ENCODE results near the gene GIMAP7.

The GIMAP7 gene

DNA sequence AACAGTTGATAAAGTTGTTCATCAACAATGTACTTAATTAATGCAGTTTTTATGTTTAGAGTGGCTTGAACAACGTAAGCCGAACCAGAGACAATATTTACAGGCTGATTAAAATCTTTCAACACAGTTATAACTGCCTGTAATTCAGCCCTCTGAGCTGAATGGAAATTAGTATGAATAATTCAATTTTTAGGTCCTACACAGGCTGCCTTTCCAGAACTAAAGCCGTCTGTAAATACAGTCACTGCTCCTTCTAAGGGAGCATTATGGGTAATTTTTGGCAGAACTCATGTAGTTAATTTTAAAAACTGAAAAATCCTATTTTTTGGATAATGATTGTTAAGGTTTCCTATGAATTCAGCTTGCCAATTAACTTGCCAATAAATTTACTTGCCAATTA lies 49.9 kb downstream of the GIMAP7 start:
- TF ChIP-seq CTBP1 (IDR thresholded peaks at IDR 0.05; ENCODE audit: borderline replicate concordance) = no peak
- TF ChIP-seq SP1 (IDR thresholded peaks at IDR 0.05) = no peak
- TF ChIP-seq TARDBP (IDR thresholded peaks at IDR 0.05) = no peak
- TF ChIP-seq ARNT (IDR thresholded peaks at IDR 0.05) = no peak
- no peak for TF ChIP-seq L3MBTL2 (conservative IDR thresholded peaks at IDR 0.05)
- ChIA-PET CTCF (no interaction called here), POLR2A (no interaction called here)
- no peak for DNase-seq (ENCODE audit: extremely low spot score)

DNA sequence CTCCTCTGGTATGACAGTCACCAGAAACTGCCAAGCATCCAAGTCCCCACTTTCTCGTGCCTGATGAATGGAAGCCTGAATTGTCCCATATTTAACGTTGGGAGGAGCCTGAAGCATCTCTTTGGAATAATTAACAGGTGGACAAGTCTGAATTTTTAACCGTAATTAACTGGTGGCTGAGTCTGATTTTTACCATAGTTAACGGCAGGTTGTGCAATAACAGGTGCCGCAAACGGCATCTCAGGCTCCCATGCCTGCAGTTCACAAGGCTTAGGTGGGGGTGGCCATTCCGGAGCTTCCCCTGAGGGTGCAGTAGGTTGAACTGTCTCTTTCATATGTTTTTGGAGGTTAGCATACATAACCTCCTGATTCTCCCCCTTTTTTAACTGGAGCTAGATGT lies 50.6 kb downstream of the GIMAP7 start:
- CTCF ChIA-PET = no interaction called here
- no peak for TF ChIP-seq LEF1 (IDR thresholded peaks at IDR 0.05; ENCODE audit: borderline replicate concordance)
- no peak for TF ChIP-seq ELF4 (IDR thresholded peaks at IDR 0.05)
- TF ChIP-seq BHLHE40 (IDR thresholded peaks at IDR 0.05; ENCODE audit: borderline replicate concordance) = no peak
- no peak for DNase-seq (ENCODE audit: extremely low spot score)
- POLR2A ChIA-PET = no interaction called here

DNA sequence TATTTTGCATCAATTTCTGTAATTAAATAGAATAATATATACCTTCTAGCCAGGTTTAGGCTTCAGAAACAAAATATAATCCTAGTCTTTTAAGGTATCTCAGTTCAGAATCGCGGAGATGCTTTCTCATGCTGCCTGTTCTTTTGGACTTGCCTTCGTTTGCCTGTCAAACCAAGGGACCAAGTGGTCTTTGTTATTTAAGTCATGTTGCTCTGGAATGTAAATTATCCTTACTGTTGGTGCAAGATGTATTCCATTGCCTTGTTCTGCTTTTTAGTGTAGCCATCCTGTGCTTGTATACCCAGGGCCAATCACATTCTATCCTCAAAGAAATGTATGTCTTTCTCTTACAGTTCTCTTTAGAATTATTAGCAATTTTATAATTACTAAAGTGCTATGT lies 51.5 kb downstream of the GIMAP7 start:
- CTCF ChIA-PET = no interaction called here
- TF ChIP-seq NFRKB (IDR thresholded peaks at IDR 0.05) (no peak), SUZ12 (IDR thresholded peaks at IDR 0.05) (no peak), CTBP1 (IDR thresholded peaks at IDR 0.05; ENCODE audit: borderline replicate concordance) (no peak), L3MBTL2 (conservative IDR thresholded peaks at IDR 0.05) (no peak), SP1 (IDR thresholded peaks at IDR 0.05) (no peak), TARDBP (IDR thresholded peaks at IDR 0.05) (no peak), BHLHE40 (IDR thresholded peaks at IDR 0.05; ENCODE audit: borderline replicate concordance) (no peak), FOXA1 (IDR thresholded peaks at IDR 0.05) (no peak), ELF4 (IDR thresholded peaks at IDR 0.05) (no peak), ARNT (IDR thresholded peaks at IDR 0.05) (no peak), FOXM1 (IDR thresholded peaks at IDR 0.05; ENCODE audit: borderline replicate concordance) (no peak), FOXK2 (IDR thresholded peaks at IDR 0.05) (no peak), ZNF384 (IDR thresholded peaks at IDR 0.05) (no peak), HDGF (IDR thresholded peaks at IDR 0.05; ENCODE audit: borderline replicate concordance) (no peak)
- DNase-seq (ENCODE audit: extremely low spot score) = no peak
- POLR2A ChIA-PET = no interaction called here

DNA sequence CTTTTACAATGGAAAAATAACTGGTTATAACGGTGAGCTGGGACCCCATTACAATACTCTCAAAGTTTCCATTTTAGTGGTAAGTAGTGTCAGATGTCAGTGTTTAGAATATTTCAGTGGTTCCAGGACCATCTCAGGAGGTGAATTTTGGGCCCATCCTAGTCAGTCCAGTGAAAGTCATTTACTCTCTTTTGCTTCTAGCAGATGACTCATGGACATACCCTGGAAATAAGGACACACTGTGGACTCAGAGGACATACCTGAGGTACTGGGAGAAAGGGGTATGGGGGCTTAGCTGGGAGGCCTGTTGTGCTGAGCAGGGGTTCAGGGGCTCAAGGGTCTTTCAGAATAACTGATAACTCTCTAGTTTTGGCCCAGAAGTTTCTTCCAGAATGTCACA lies 51.9 kb downstream of the GIMAP7 start:
- TF ChIP-seq ZNF384 (IDR thresholded peaks at IDR 0.05) (no peak), BHLHE40 (IDR thresholded peaks at IDR 0.05; ENCODE audit: borderline replicate concordance) (no peak), TARDBP (IDR thresholded peaks at IDR 0.05) (no peak), SUZ12 (IDR thresholded peaks at IDR 0.05) (no peak), SP1 (IDR thresholded peaks at IDR 0.05) (no peak), FOXA1 (IDR thresholded peaks at IDR 0.05) (no peak), HDGF (IDR thresholded peaks at IDR 0.05; ENCODE audit: borderline replicate concordance) (no peak), ELF4 (IDR thresholded peaks at IDR 0.05) (no peak), NFRKB (IDR thresholded peaks at IDR 0.05) (no peak), CTBP1 (IDR thresholded peaks at IDR 0.05; ENCODE audit: borderline replicate concordance) (no peak), FOXK2 (IDR thresholded peaks at IDR 0.05) (no peak), FOXM1 (IDR thresholded peaks at IDR 0.05; ENCODE audit: borderline replicate concordance) (no peak), ARNT (IDR thresholded peaks at IDR 0.05) (no peak)
- TF ChIP-seq, protein P1, sequence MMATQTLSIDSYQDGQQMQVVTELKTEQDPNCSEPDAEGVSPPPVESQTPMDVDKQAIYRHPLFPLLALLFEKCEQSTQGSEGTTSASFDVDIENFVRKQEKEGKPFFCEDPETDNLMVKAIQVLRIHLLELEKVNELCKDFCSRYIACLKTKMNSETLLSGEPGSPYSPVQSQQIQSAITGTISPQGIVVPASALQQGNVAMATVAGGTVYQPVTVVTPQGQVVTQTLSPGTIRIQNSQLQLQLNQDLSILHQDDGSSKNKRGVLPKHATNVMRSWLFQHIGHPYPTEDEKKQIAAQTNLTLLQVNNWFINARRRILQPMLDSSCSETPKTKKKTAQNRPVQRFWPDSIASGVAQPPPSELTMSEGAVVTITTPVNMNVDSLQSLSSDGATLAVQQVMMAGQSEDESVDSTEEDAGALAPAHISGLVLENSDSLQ (IDR thresholded peaks at IDR 0.05) = no peak
- ChIA-PET POLR2A (no interaction called here), CTCF (interaction anchor here (0.6 kb wide), 1 partner anchor 682 kb away, joined by 3 read pairs; no protein-coding TSS in a partner anchor)
- no peak for DNase-seq (ENCODE audit: extremely low spot score)

DNA sequence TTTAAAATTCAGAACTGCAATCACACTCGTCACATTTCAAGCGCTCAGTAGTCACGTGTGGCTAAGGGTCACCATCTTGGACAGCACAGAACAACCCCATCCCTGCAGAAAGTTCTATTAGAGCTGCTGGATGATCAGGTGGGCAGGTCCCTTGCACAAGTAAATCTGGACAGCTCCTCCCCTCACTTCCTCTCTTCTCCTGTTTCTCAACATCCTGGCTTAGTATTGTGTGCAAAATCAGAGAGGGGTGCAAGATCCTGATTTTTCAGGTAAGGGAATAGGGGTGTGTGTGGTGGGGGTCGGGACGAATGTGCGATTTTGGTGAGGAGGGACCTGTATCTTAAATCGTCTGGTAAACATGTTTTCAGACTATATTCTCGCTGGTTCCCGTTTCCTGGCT lies 52.5 kb downstream of the GIMAP7 start, which contains the start of gene GIMAP4:
Gene GIMAP4, plus strand, starts transcription at position 222 of the 400 bp plus-strand sequence. CDS start 2,512 bp downstream, outside the sequence.
- DNase-seq (ENCODE audit: extremely low spot score) = no peak
- CTCF ChIA-PET = interaction anchor here (0.6 kb wide), 1 partner anchor 683 kb away, joined by 3 read pairs; no protein-coding TSS in a partner anchor
- TF ChIP-seq TARDBP (IDR thresholded peaks at IDR 0.05) (no peak), HDGF (IDR thresholded peaks at IDR 0.05; ENCODE audit: borderline replicate concordance) (no peak), ELF4 (IDR thresholded peaks at IDR 0.05) (no peak), FOXA1 (IDR thresholded peaks at IDR 0.05) (no peak)
- POLR2A ChIA-PET = no interaction called here

DNA sequence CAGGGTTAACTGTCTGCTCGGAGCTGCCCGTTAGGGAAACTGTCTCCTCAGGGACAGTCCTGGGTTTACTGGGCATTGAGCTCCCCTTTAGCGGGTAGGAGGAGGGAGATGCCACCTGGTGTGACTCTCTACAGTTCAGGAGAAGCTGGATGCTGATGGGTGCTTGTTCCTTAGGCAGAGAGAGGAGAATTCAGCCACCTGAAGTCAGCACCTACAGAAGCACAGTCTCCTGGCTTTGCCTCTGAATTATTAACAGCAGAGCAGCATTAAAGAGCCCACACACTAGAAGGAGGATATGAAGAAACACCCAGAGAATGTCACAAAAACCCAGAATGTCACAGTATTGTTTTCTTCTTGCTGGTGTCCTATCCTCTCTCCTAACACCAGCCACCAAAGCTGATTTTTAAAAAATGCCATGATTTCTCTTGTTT lies 53.2 kb downstream of the GIMAP7 start:
- ChIA-PET CTCF (no interaction called here), POLR2A (no interaction called here)
- TF ChIP-seq CTBP1 (IDR thresholded peaks at IDR 0.05; ENCODE audit: borderline replicate concordance) = no peak
- no peak for TF ChIP-seq HDGF (IDR thresholded peaks at IDR 0.05; ENCODE audit: borderline replicate concordance)
- no peak for TF ChIP-seq ARNT (IDR thresholded peaks at IDR 0.05)
- no peak for TF ChIP-seq L3MBTL2 (conservative IDR thresholded peaks at IDR 0.05)
- TF ChIP-seq TARDBP (IDR thresholded peaks at IDR 0.05) = no peak
- TF ChIP-seq NFRKB (IDR thresholded peaks at IDR 0.05) = no peak
- no peak for TF ChIP-seq BHLHE40 (IDR thresholded peaks at IDR 0.05; ENCODE audit: borderline replicate concordance)
- TF ChIP-seq ELF4 (IDR thresholded peaks at IDR 0.05) = no peak
- no peak for TF ChIP-seq LEF1 (IDR thresholded peaks at IDR 0.05; ENCODE audit: borderline replicate concordance)
- TF ChIP-seq SUZ12 (IDR thresholded peaks at IDR 0.05) = no peak
- TF ChIP-seq, protein P1 (IDR thresholded peaks at IDR 0.05) = no peak
- TF ChIP-seq SP1 (IDR thresholded peaks at IDR 0.05) = no peak
- DNase-seq (ENCODE audit: extremely low spot score) = no peak

DNA sequence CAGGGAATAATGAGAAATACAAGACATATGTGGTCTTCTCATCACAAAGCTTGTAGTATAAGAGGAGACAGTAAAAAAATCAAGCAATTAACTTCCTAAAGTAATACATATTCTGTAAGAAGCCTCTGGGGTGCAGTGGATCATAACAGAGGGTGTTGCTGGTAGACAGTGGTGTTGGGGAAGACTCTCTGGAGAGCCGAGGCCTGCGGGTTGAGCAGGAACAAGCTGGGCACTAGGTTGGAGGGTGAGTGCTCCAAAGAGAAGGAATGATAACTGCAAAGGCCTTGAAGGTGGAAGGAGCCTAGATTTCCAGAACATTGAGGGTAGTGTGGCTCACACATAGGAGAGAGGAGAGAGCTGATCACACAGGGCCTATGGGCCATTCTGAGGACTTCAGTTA lies 54.0 kb downstream of the GIMAP7 start:
- DNase-seq (ENCODE audit: extremely low spot score) = peak; percentile 3
- TF ChIP-seq ARNT (IDR thresholded peaks at IDR 0.05) (no peak), SP1 (IDR thresholded peaks at IDR 0.05) (no peak), FOXK2 (IDR thresholded peaks at IDR 0.05) (no peak), LEF1 (IDR thresholded peaks at IDR 0.05; ENCODE audit: borderline replicate concordance) (no peak), FOXA1 (IDR thresholded peaks at IDR 0.05) (no peak), HDGF (IDR thresholded peaks at IDR 0.05; ENCODE audit: borderline replicate concordance) (no peak), NFRKB (IDR thresholded peaks at IDR 0.05) (no peak), ELF4 (IDR thresholded peaks at IDR 0.05) (no peak)
- TF ChIP-seq, protein P1 (IDR thresholded peaks at IDR 0.05) = no peak
- CTCF ChIA-PET = no interaction called here
- POLR2A ChIA-PET = no interaction called here

All from HEK293T (cell line).